ENCODE results near the gene RAB15. TPM values are rescaled to one million over a fixed set of nuclear protein-coding genes. Genes with fewer than 3 reads are reported as not detected.
A peak's percentile ranks its signal among the peaks of the same experiment; 100 is the strongest.

The RAB15 gene
- total RNA-seq, 2 experiments from 2014 or later, result 4.8 to 5.3 TPM

- Mint-ChIP-seq H3K27me3 (no peaks in the 10 kb centered on the region), H3K4me1 (ENCODE audit: low read depth) (peaks cover 32% of the 10 kb centered on the region), H3K4me3 (no peak within 1 kb of the TSS), H3K9me3 (no peaks in the 10 kb centered on the region), H3K27ac (peak within 1 kb of the TSS; percentile 18), H3K36me3 (peaks cover 19% of the 10 kb centered on the region)
- DNase-seq, result no peak
- CTCF ChIA-PET, result no interaction called here
- intact Hi-C loops (cut with micrococcal nuclease), result no loop called here
- POLR2A ChIA-PET, result no interaction called here
Measured at GRCh38 chr14:64942531-64943111, 29.5 kb downstream of the RAB15 start, which contains the start of gene GPX2. Gene GPX2 (minus strand): TSS chr14:64942745. CDS start chr14:64942726, 19 bp downstream.

- POLR2A ChIA-PET, result interaction anchor here (0.6 kb wide), 1 partner anchor 117 kb away, joined by 5 read pairs; no protein-coding TSS in a partner anchor
- no peak for DNase-seq
- intact Hi-C loops (cut with micrococcal nuclease), result no loop called here
- CTCF ChIA-PET, result interaction anchor here (2.2 kb wide), 1 partner anchor 48 kb away, joined by 9 read pairs; no protein-coding TSS in a partner anchor
- H3K27ac Mint-ChIP-seq, result peak overlapping the region; percentile 4
- H3K9me3 Mint-ChIP-seq, result no peaks in the 10 kb centered on the region
- no peaks in the 10 kb centered on the region for H3K27me3 Mint-ChIP-seq
- peaks cover 15% of the 10 kb centered on the region for H3K36me3 Mint-ChIP-seq
- no peak overlapping the region for H3K4me3 Mint-ChIP-seq
- peaks cover 52% of the 10 kb centered on the region for H3K4me1 Mint-ChIP-seq (ENCODE audit: low read depth)
Measured at GRCh38 chr14:64940336-64940910, 31.7 kb downstream of the RAB15 start.

- H3K9me3 Mint-ChIP-seq, result no peaks in the 10 kb centered on the region
- ChIA-PET CTCF (no interaction called here), POLR2A (interaction anchor here (0.6 to 1.1 kb wide), 3 partner anchors 15 to 521 kb away, joined by 3 to 5 read pairs (median 4); no protein-coding TSS in a partner anchor)
- H3K27ac Mint-ChIP-seq, result no peak overlapping the region
- intact Hi-C loops (cut with micrococcal nuclease), result no loop called here
- peaks cover 11% of the 10 kb centered on the region for H3K36me3 Mint-ChIP-seq
- no peak for DNase-seq
- no peak overlapping the region for H3K4me3 Mint-ChIP-seq
- H3K27me3 Mint-ChIP-seq, result no peaks in the 10 kb centered on the region
- H3K4me1 Mint-ChIP-seq (ENCODE audit: low read depth), result peaks cover 57% of the 10 kb centered on the region
Measured at GRCh38 chr14:64939817-64940190, 32.3 kb downstream of the RAB15 start.

- ChIA-PET CTCF (interaction anchor here (0.6 to 1.5 kb wide), 3 partner anchors 39 to 116 kb away, joined by 3 to 5 read pairs (median 3); no protein-coding TSS in a partner anchor), POLR2A (interaction anchor here (0.7 to 1.1 kb wide), 2 partner anchors 14 to 521 kb away, joined by 3 to 4 read pairs; no protein-coding TSS in a partner anchor)
- Mint-ChIP-seq H3K4me3 (no peak overlapping the region), H3K9me3 (no peaks in the 10 kb centered on the region), H3K4me1 (ENCODE audit: low read depth) (peaks cover 63% of the 10 kb centered on the region), H3K27me3 (no peaks in the 10 kb centered on the region), H3K27ac (peak overlapping the region; percentile 30), H3K36me3 (peaks cover 16% of the 10 kb centered on the region)
- no peak for DNase-seq
- intact Hi-C loops (cut with micrococcal nuclease), result no loop called here
Measured at GRCh38 chr14:64938972-64939816, 32.9 kb downstream of the RAB15 start.

- intact Hi-C loops (cut with micrococcal nuclease), result loop anchor here (1.0 kb wide), 1 partner anchor 10 kb away; no protein-coding TSS in a partner anchor
- no peaks in the 10 kb centered on the region for H3K27me3 Mint-ChIP-seq
- peaks cover 58% of the 10 kb centered on the region for H3K4me1 Mint-ChIP-seq (ENCODE audit: low read depth)
- no peaks in the 10 kb centered on the region for H3K9me3 Mint-ChIP-seq
- DNase-seq, result no peak
- H3K36me3 Mint-ChIP-seq, result peaks cover 18% of the 10 kb centered on the region
- H3K4me3 Mint-ChIP-seq, result no peak overlapping the region
- POLR2A ChIA-PET, result no interaction called here
- CTCF ChIA-PET, result interaction anchor here (1.2 to 1.5 kb wide), 2 partner anchors 46 to 115 kb away, joined by 4 to 5 read pairs; no protein-coding TSS in a partner anchor
- H3K27ac Mint-ChIP-seq, result peak overlapping the region; percentile 28
Measured at GRCh38 chr14:64937821-64938193, 34.3 kb downstream of the RAB15 start.

GRCh38 chr14:64937171-64937820 is 34.8 kb downstream of the RAB15 start:
- Mint-ChIP-seq H3K27me3 (no peaks in the 10 kb centered on the region), H3K4me3 (no peak overlapping the region), H3K4me1 (ENCODE audit: low read depth) (peaks cover 60% of the 10 kb centered on the region), H3K9me3 (no peaks in the 10 kb centered on the region), H3K27ac (peak overlapping the region; percentile 28), H3K36me3 (peaks cover 18% of the 10 kb centered on the region)
- no peak for DNase-seq
- intact Hi-C loops (cut with micrococcal nuclease), result loop anchor here (1.0 kb wide), 1 partner anchor 9 kb away; no protein-coding TSS in a partner anchor
- CTCF ChIA-PET, result interaction anchor here (1.2 to 1.9 kb wide), 5 partner anchors 13 to 114 kb away, joined by 3 to 10 read pairs (median 4); no protein-coding TSS in a partner anchor
- POLR2A ChIA-PET, result interaction anchor here (0.5 to 2.2 kb wide), 2 partner anchors 20 to 22 kb away, joined by 3 to 8 read pairs; partner anchors contain the start of gene CHURC1

GRCh38 chr14:64935508-64935907 is 36.6 kb downstream of the RAB15 start:
- ChIA-PET CTCF (interaction anchor here (1.2 to 1.9 kb wide), 2 partner anchors 44 to 112 kb away, joined by 3 to 10 read pairs; no protein-coding TSS in a partner anchor), POLR2A (interaction anchor here (0.7 to 2.2 kb wide), 2 partner anchors 21 to 1801 kb away, joined by 3 to 8 read pairs; partner anchors contain the start of gene CHURC1)
- DNase-seq, result no peak
- intact Hi-C loops (cut with micrococcal nuclease), result no loop called here
- no peaks in the 10 kb centered on the region for H3K9me3 Mint-ChIP-seq
- peak overlapping the region; percentile 7 for H3K4me3 Mint-ChIP-seq
- H3K27me3 Mint-ChIP-seq, result no peaks in the 10 kb centered on the region
- peaks cover 17% of the 10 kb centered on the region for H3K36me3 Mint-ChIP-seq
- peaks cover 64% of the 10 kb centered on the region for H3K4me1 Mint-ChIP-seq (ENCODE audit: low read depth)
- peak overlapping the region; percentile 15 for H3K27ac Mint-ChIP-seq

- Mint-ChIP-seq H3K4me1 (ENCODE audit: low read depth) (peaks cover 63% of the 10 kb centered on the region), H3K9me3 (no peaks in the 10 kb centered on the region), H3K27me3 (no peaks in the 10 kb centered on the region), H3K4me3 (no peak overlapping the region), H3K36me3 (peaks cover 20% of the 10 kb centered on the region), H3K27ac (no peak overlapping the region)
- intact Hi-C loops (cut with micrococcal nuclease), result no loop called here
- ChIA-PET CTCF (no interaction called here), POLR2A (no interaction called here)
- no peak for DNase-seq
Measured at GRCh38 chr14:64934338-64934929, 37.7 kb downstream of the RAB15 start.

GRCh38 chr14:64932231-64932630 is 39.9 kb downstream of the RAB15 start:
- Mint-ChIP-seq H3K27me3 (no peaks in the 10 kb centered on the region), H3K9me3 (no peaks in the 10 kb centered on the region), H3K27ac (no peak overlapping the region), H3K4me1 (ENCODE audit: low read depth) (peaks cover 47% of the 10 kb centered on the region), H3K36me3 (peaks cover 18% of the 10 kb centered on the region), H3K4me3 (no peak overlapping the region)
- no peak for DNase-seq
- CTCF ChIA-PET, result interaction anchor here (0.7 kb wide), 1 partner anchor 8 kb away, joined by 3 read pairs; no protein-coding TSS in a partner anchor
- POLR2A ChIA-PET, result no interaction called here
- intact Hi-C loops (cut with micrococcal nuclease), result no loop called here

- no peaks in the 10 kb centered on the region for H3K27me3 Mint-ChIP-seq
- intact Hi-C loops (cut with micrococcal nuclease), result no loop called here
- H3K4me3 Mint-ChIP-seq, result no peak overlapping the region
- H3K36me3 Mint-ChIP-seq, result peaks cover 25% of the 10 kb centered on the region
- ChIA-PET CTCF (no interaction called here), POLR2A (interaction anchor here (1.3 kb wide), 1 partner anchor 56 kb away, joined by 3 read pairs; the partner anchor contains the start of gene FNTB)
- no peaks in the 10 kb centered on the region for H3K9me3 Mint-ChIP-seq
- H3K27ac Mint-ChIP-seq, result peak overlapping the region; percentile 50
- H3K4me1 Mint-ChIP-seq (ENCODE audit: low read depth), result peaks cover 48% of the 10 kb centered on the region
- DNase-seq, result no peak
Measured at GRCh38 chr14:64931123-64931522, 41.0 kb downstream of the RAB15 start.

Measured in activated CD4-positive, alpha-beta memory T cell treated with anti-CD3 and anti-CD28 coated beads for 36 hours (primary cell).